SK-N-SH treated with all-trans-retinoic acid at 6 μM for 48 hours (cell line): ENCODE measurements around the gene MVK.

ENCODE experiments used
- ATAC-seq: fragments of 200-7000 bp; cut with Tn5 transposase; 3 replicates; pipeline ENCODE4 v1.9.1; 2020; ENCODE audit warnings: mild to moderate bottlenecking, moderate library complexity
- ARNTL ChIP-seq: fragments of 450-650 bp; formaldehyde crosslinking; IDR thresholded peaks from 2 replicates; pipeline ENCODE4 v1.5.0; 2020; ENCODE audit warnings: low read depth, mild to moderate bottlenecking, moderate library complexity, borderline replicate concordance
- BACH2 ChIP-seq: fragments of 250-450 bp; sonication (Bioruptor Pico); IDR thresholded peaks from 2 replicates; pipeline ENCODE4 v1.9.0; 2021; ENCODE audit warnings: mild to moderate bottlenecking, borderline replicate concordance
- CREB5 ChIP-seq: fragments of 250-450 bp; sonication (Bioruptor Pico); IDR thresholded peaks from 2 replicates; pipeline ENCODE4 v1.5.1; 2020; ENCODE audit warnings: low read depth, mild to moderate bottlenecking, moderate library complexity
- CSDC2 ChIP-seq: fragments of 250-450 bp; sonication (Bioruptor Pico); IDR thresholded peaks from 2 replicates; pipeline ENCODE4 v1.5.0; 2020; ENCODE audit warnings: mild to moderate bottlenecking, moderate library complexity
- ESRRG ChIP-seq: fragments of 250-450 bp; sonication (Bioruptor Pico); IDR thresholded peaks from 2 replicates; pipeline ENCODE4 v1.6.1; 2021; ENCODE audit warnings: mild to moderate bottlenecking
- GLIS3 ChIP-seq: fragments of 250-450 bp; sonication (Bioruptor Pico); IDR thresholded peaks from 2 replicates; pipeline ENCODE4 v1.5.0; 2020; ENCODE audit warnings: mild to moderate bottlenecking, moderate library complexity
- ISL1 ChIP-seq: fragments of 250-450 bp; sonication (Bioruptor Pico); IDR thresholded peaks from 2 replicates; pipeline ENCODE4 v2.1.2; 2022; ENCODE audit warnings: mild to moderate bottlenecking, moderate library complexity
- OSR1 ChIP-seq: fragments of 250-450 bp; sonication (Bioruptor Pico); IDR thresholded peaks from 2 replicates; pipeline ENCODE4 v1.8.0; 2022; ENCODE audit warnings: moderate library complexity, mild to moderate bottlenecking, inconsistent platforms
- PATZ1 ChIP-seq: fragments of 250-450 bp; sonication (Bioruptor Pico); IDR thresholded peaks from 2 replicates; pipeline ENCODE4 v1.8.0; 2020; ENCODE audit warnings: mild to moderate bottlenecking, moderate library complexity, borderline replicate concordance
- POU6F1 ChIP-seq: fragments of 250-450 bp; sonication (Bioruptor Pico); IDR thresholded peaks from 2 replicates; pipeline ENCODE4 v1.8.0; 2021; ENCODE audit warnings: low read depth, mild to moderate bottlenecking, moderate library complexity, borderline replicate concordance
- PPARA ChIP-seq: fragments of 250-450 bp; sonication (Bioruptor Pico); IDR thresholded peaks from 2 replicates; pipeline ENCODE4 v1.5.0; 2020; ENCODE audit warnings: mild to moderate bottlenecking, borderline replicate concordance
- RARB ChIP-seq: fragments of 250-450 bp; sonication (Bioruptor Pico); IDR thresholded peaks from 2 replicates; pipeline ENCODE4 v1.8.0; 2021; ENCODE audit warnings: mild to moderate bottlenecking, moderate library complexity
- SNAI2 ChIP-seq: fragments of 250-450 bp; sonication (Bioruptor Pico); IDR thresholded peaks from 2 replicates; pipeline ENCODE4 v1.5.0; 2020; ENCODE audit warnings: mild to moderate bottlenecking, moderate library complexity
- TCF4 ChIP-seq: fragments of 250-450 bp; sonication (Bioruptor Pico); IDR thresholded peaks from 2 replicates; pipeline ENCODE4 v1.8.0; 2021; ENCODE audit warnings: mild to moderate bottlenecking, moderate library complexity, borderline replicate concordance
- TOX ChIP-seq: fragments of 250-450 bp; sonication (Bioruptor Pico); IDR thresholded peaks from 2 replicates; pipeline ENCODE4 v1.8.0; 2021; ENCODE audit warnings: mild to moderate bottlenecking, moderate library complexity, borderline replicate concordance
- ZC3H10 ChIP-seq: fragments of 250-450 bp; sonication (Bioruptor Pico); IDR thresholded peaks from 2 replicates; pipeline ENCODE4 v1.5.1; 2021; ENCODE audit warnings: mild to moderate bottlenecking, moderate library complexity
- ZFP30 ChIP-seq: fragments of 450-650 bp; formaldehyde crosslinking; IDR thresholded peaks from 2 replicates; pipeline ENCODE4 v1.5.0; 2022; ENCODE audit warnings: mild to moderate bottlenecking, moderate library complexity
- ZNF565 ChIP-seq: fragments of 450-650 bp; formaldehyde crosslinking; conservative IDR thresholded peaks from 2 replicates; pipeline ENCODE4 v1.5.0; 2020; ENCODE audit warnings: low read depth, mild to moderate bottlenecking, moderate library complexity
- TF ChIP-seq, protein P1 (sequence below): fragments of 250-450 bp; sonication (Bioruptor Pico); IDR thresholded peaks from 2 replicates; pipeline ENCODE4 v1.5.0; 2020; ENCODE audit warnings: mild to moderate bottlenecking, moderate library complexity
- TF ChIP-seq, protein P2 (sequence below): fragments of 250-450 bp; sonication (Bioruptor Pico); IDR thresholded peaks from 2 replicates; pipeline ENCODE4 v1.5.1; 2021; ENCODE audit warnings: mild to moderate bottlenecking, moderate library complexity

The MVK gene

GRCh38 chr12:109573914-109574244 is 285 bp downstream of the MVK start:
- no peak for ATAC-seq
- TF ChIP-seq ISL1 (CRISPR knock-in tag) (no peak), TCF4 (CRISPR knock-in tag) (no peak), ZNF565 (CRISPR knock-in tag) (no peak), CREB5 (CRISPR knock-in tag) (no peak), SNAI2 (CRISPR knock-in tag) (no peak), RARB (no peak), PPARA (CRISPR knock-in tag) (no peak), PATZ1 (CRISPR knock-in tag) (no peak), CSDC2 (CRISPR knock-in tag) (no peak), OSR1 (CRISPR knock-in tag) (no peak)
- TF ChIP-seq, protein P1, sequence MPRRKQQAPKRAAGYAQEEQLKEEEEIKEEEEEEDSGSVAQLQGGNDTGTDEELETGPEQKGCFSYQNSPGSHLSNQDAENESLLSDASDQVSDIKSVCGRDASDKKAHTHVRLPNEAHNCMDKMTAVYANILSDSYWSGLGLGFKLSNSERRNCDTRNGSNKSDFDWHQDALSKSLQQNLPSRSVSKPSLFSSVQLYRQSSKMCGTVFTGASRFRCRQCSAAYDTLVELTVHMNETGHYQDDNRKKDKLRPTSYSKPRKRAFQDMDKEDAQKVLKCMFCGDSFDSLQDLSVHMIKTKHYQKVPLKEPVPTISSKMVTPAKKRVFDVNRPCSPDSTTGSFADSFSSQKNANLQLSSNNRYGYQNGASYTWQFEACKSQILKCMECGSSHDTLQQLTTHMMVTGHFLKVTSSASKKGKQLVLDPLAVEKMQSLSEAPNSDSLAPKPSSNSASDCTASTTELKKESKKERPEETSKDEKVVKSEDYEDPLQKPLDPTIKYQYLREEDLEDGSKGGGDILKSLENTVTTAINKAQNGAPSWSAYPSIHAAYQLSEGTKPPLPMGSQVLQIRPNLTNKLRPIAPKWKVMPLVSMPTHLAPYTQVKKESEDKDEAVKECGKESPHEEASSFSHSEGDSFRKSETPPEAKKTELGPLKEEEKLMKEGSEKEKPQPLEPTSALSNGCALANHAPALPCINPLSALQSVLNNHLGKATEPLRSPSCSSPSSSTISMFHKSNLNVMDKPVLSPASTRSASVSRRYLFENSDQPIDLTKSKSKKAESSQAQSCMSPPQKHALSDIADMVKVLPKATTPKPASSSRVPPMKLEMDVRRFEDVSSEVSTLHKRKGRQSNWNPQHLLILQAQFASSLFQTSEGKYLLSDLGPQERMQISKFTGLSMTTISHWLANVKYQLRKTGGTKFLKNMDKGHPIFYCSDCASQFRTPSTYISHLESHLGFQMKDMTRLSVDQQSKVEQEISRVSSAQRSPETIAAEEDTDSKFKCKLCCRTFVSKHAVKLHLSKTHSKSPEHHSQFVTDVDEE (CRISPR knock-in tag): no peak

DNA sequence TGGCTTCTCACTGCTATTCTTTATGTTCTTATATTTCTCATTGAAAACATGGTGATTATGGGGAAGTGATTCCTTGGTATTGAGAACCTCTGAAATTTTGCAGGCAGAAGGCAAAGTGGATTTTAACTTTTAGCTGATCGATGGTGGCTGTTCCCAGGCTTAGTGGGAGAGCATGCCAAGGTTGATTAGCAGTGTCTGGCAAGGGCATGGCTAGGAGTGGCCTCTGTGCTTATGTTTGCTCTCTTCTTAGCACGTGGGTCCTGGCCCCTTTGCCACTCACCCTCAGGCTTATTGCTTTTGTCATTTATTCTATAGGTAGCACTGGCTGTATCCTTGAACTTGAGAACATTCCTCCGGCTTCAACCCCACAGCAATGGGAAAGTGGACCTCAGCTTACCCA is 2.1 kb downstream of the MVK start:
- TF ChIP-seq POU6F1: no peak
- no peak for TF ChIP-seq SNAI2 (CRISPR knock-in tag)
- TF ChIP-seq ZFP30: no peak
- TF ChIP-seq, protein P2, sequence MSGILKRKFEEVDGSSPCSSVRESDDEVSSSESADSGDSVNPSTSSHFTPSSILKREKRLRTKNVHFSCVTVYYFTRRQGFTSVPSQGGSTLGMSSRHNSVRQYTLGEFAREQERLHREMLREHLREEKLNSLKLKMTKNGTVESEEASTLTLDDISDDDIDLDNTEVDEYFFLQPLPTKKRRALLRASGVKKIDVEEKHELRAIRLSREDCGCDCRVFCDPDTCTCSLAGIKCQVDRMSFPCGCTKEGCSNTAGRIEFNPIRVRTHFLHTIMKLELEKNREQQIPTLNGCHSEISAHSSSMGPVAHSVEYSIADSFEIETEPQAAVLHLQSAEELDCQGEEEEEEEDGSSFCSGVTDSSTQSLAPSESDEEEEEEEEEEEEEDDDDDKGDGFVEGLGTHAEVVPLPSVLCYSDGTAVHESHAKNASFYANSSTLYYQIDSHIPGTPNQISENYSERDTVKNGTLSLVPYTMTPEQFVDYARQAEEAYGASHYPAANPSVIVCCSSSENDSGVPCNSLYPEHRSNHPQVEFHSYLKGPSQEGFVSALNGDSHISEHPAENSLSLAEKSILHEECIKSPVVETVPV (CRISPR knock-in tag): no peak
- TF ChIP-seq GLIS3: no peak
- TF ChIP-seq PATZ1 (CRISPR knock-in tag): no peak
- no peak for TF ChIP-seq CSDC2 (CRISPR knock-in tag)
- no peak for TF ChIP-seq TOX (CRISPR knock-in tag)
- no peak for TF ChIP-seq ZC3H10 (CRISPR knock-in tag)
- ATAC-seq: no peak

GRCh38 chr12:109577311-109577710 is 3.7 kb downstream of the MVK start:
- no peak for TF ChIP-seq BACH2 (CRISPR knock-in tag)
- no peak for TF ChIP-seq OSR1 (CRISPR knock-in tag)
- no peak for TF ChIP-seq ZNF565 (CRISPR knock-in tag)
- no peak for TF ChIP-seq ESRRG (CRISPR knock-in tag)
- TF ChIP-seq PATZ1 (CRISPR knock-in tag): no peak
- TF ChIP-seq ARNTL (CRISPR knock-in tag): no peak
- ATAC-seq: no peak
